Stomach (tissue), 4 donors: ENCODE results near the gene AIFM3.

Experiments
- EP300 ChIP-seq: sonication (generic); formaldehyde crosslinking; IDR thresholded peaks from one replicate; pipeline ENCODE4 v1.6.1; 2017; ENCODE audit warnings: antibody characterized with exemption
- POLR2A ChIP-seq, 4 donors: fragments of 450-650 bp; IDR thresholded peaks; one replicate each; pipeline ENCODE4 v1.6.1; 2016; ENCODE audit warnings: antibody characterized with exemption in 4 of 4, control low read depth in 2 of 4, mild to moderate bottlenecking in 1 of 4, moderate library complexity in 1 of 4
- POLR2AphosphoS5 ChIP-seq, 3 donors: sonication (generic); formaldehyde crosslinking; IDR thresholded peaks; one replicate each; pipeline ENCODE4 v1.6.1; 2016; ENCODE audit warnings: antibody characterized with exemption in 3 of 3
- TF ChIP-seq, protein P1 (sequence below), 7 experiments: fragments of 450-650 bp in 4 of 7; fragments of 200-600 bp in 3 of 7; sonication (generic) in 3 of 7; IDR thresholded peaks; one replicate each; pipeline ENCODE4 v1.5.1; 2016 to 2019; ENCODE audit warnings: antibody characterized with exemption in 7 of 7, control low read depth in 2 of 7, mild to moderate bottlenecking in 1 of 7

DNA sequence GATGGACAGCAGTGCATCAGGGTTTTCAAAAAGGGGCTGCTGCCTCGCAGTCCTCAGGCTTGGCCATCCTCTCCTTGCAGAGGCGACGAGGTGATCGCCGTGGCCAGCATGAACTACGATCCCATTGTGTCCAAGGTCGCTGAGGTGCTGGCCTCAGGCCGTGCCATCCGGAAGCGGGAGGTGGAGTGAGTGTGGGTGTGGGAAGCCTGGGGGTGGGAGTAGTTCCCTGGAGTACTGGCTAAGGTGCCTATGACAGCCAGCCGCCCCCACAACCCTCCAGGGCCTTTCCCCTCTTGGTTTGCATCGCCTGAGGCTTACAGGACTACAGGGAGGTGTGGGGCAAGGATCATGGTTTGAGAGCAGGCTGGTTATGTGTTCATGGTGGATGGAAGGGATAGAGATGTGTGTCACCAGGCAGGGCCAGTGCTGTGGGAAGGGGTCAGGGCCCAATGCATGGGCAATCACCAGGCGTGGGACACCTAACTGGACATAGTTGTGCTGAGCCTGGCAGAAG is 12.9 kb downstream of the AIFM3 start:
- TF ChIP-seq, protein P1, sequence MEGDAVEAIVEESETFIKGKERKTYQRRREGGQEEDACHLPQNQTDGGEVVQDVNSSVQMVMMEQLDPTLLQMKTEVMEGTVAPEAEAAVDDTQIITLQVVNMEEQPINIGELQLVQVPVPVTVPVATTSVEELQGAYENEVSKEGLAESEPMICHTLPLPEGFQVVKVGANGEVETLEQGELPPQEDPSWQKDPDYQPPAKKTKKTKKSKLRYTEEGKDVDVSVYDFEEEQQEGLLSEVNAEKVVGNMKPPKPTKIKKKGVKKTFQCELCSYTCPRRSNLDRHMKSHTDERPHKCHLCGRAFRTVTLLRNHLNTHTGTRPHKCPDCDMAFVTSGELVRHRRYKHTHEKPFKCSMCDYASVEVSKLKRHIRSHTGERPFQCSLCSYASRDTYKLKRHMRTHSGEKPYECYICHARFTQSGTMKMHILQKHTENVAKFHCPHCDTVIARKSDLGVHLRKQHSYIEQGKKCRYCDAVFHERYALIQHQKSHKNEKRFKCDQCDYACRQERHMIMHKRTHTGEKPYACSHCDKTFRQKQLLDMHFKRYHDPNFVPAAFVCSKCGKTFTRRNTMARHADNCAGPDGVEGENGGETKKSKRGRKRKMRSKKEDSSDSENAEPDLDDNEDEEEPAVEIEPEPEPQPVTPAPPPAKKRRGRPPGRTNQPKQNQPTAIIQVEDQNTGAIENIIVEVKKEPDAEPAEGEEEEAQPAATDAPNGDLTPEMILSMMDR (IDR thresholded peaks at IDR 0.05) = no peak
- TF ChIP-seq POLR2A (IDR thresholded peaks at IDR 0.05) = no peak
- no peak for TF ChIP-seq POLR2AphosphoS5 (IDR thresholded peaks at IDR 0.05)
- no peak for TF ChIP-seq EP300
